ENCODE data around the gene PSMC3.
A peak's percentile ranks its signal among the peaks of the same experiment; 100 is the strongest.

Gene PSMC3

DNA sequence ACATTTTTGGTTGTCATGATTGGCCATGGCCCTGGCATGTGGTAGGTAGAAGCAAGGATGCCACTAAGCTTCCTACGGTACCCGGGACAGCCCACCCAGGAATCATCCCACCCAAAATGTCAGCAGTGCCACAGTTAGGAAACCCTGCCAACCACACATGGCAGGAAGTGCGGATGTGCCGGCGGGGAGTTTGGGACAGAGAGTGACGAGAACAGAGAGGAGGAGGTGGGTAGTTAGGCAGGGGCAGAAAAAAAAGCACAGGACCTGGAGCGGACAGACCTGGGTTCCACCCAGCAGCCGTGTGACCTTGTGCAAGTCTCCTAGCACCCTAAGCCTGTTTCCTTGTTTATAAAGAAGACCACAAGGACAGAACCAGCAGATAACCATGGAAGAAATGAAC is 51.2 kb downstream of the PSMC3 start:
- no peak for TF ChIP-seq FOXK2 (IDR thresholded peaks at IDR 0.05)
- no peak for TF ChIP-seq ARNT (IDR thresholded peaks at IDR 0.05)
- TF ChIP-seq PKNOX1 (IDR thresholded peaks at IDR 0.05), result no peak
- no peak for TF ChIP-seq ZNF384 (IDR thresholded peaks at IDR 0.05)
- no peak for TF ChIP-seq TARDBP (IDR thresholded peaks at IDR 0.05)
- no peak for TF ChIP-seq NFRKB (IDR thresholded peaks at IDR 0.05)
- TF ChIP-seq FOXA1 (IDR thresholded peaks at IDR 0.05), result no peak
- TF ChIP-seq BHLHE40 (IDR thresholded peaks at IDR 0.05; ENCODE audit: borderline replicate concordance), result no peak
- TF ChIP-seq LEF1 (IDR thresholded peaks at IDR 0.05; ENCODE audit: borderline replicate concordance), result no peak
- no peak for TF ChIP-seq FOXM1 (IDR thresholded peaks at IDR 0.05; ENCODE audit: borderline replicate concordance)
- TF ChIP-seq ELF4 (IDR thresholded peaks at IDR 0.05), result no peak
- POLR2A ChIA-PET, result interaction anchor here (0.9 to 1.5 kb wide), 3 partner anchors 20 to 33 kb away, joined by 3 to 15 read pairs (median 3); partner anchors contain the start of gene SLC39A13

DNA sequence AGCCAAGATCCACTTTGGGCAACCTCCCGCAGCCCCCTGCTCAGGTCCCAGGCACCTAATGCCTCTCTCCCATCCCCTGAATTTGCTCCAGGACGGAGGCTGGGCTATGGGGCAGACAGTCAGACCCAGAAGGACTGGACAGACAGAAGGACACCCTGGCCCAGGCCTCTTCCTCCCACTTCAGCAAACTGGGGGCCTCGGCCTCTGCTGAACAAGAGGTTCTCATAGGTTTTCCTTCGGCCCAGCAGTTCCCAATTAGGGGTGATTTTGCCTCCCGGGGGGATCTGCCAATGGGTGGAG is 51.6 kb downstream of the PSMC3 start:
- CTCF ChIA-PET, result interaction anchor here (0.6 to 1.8 kb wide), 19 partner anchors 9 to 478 kb away, joined by 3 to 13 read pairs (median 4); partner anchors contain the start of gene PSMC3
- POLR2A ChIA-PET, result interaction anchor here (0.7 to 1.5 kb wide), 4 partner anchors 20 to 52 kb away, joined by 3 to 15 read pairs (median 3); partner anchors contain the start of genes PSMC3 and SLC39A13
- no peak for DNase-seq (ENCODE audit: extremely low spot score)
- TF ChIP-seq TARDBP (IDR thresholded peaks at IDR 0.05) (no peak), FOXM1 (IDR thresholded peaks at IDR 0.05; ENCODE audit: borderline replicate concordance) (no peak), SP1 (IDR thresholded peaks at IDR 0.05) (no peak), FOXK2 (IDR thresholded peaks at IDR 0.05) (no peak), ARNT (IDR thresholded peaks at IDR 0.05) (no peak)

More for the DNA sequence above, 51.2 kb downstream of the PSMC3 start:
- DNase-seq (ENCODE audit: extremely low spot score), result no peak
- CTCF ChIA-PET, result interaction anchor here (0.8 to 1.7 kb wide), 7 partner anchors 13 to 478 kb away, joined by 3 to 13 read pairs (median 4); no protein-coding TSS in a partner anchor

DNA sequence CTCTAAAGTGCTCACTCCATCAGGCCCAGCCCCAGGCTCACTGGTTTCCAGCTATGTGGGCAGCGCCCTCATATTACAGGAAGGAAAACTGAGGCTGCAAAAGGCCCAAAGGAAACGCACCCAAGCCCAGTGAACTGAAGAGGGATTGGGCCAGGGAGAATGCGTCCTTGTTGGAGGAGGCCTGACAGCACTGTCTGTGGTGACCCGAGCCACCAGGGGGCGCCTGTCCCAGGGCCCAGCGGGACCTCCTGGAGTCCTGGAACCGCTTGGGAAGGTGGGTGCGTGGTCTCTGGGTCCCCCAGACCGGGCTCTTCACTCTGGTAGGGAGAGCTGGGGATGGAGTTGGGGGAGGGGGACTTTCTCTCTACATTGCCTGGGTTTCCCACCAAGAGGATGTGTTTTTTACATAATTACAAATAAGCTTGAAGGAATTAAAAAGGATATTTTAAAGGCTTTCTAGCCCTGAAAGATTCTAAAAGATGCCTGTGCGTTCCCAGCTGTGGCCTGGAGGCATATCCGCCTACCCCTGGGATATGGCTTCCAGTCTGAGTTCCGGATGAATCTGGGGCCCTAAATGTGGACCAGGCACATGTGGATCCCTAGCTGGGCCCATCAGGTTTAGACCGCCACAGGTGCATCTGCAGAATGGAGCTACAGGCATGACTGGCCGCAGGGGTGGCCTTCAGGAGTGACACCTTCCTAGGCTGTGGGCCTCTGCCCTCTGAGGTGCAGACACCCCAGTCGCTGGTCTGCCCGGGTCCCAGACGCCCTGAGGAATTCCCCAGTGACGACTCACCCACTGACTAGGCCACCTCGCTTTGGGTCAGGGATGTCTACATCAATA is 52.1 kb downstream of the PSMC3 start:
- peak; percentile 92 for DNase-seq (ENCODE audit: extremely low spot score)
- ChIA-PET POLR2A (interaction anchor here (0.7 to 1.5 kb wide), 4 partner anchors 19 to 53 kb away, joined by 3 to 15 read pairs (median 3); partner anchors contain the start of genes PSMC3 and SLC39A13), CTCF (interaction anchor here (0.6 to 1.8 kb wide), 19 partner anchors 9 to 479 kb away, joined by 3 to 13 read pairs (median 4); partner anchors contain the start of gene PSMC3)
- TF ChIP-seq FOXM1 (IDR thresholded peaks at IDR 0.05; ENCODE audit: borderline replicate concordance) (no peak), PKNOX1 (IDR thresholded peaks at IDR 0.05) (no peak)

- POLR2A ChIA-PET, result no interaction called here
- DNase-seq (ENCODE audit: extremely low spot score), result no peak
- no peak for TF ChIP-seq L3MBTL2 (conservative IDR thresholded peaks at IDR 0.05)
- TF ChIP-seq SUZ12 (IDR thresholded peaks at IDR 0.05), result no peak
- TF ChIP-seq PKNOX1 (IDR thresholded peaks at IDR 0.05), result no peak
- no peak for TF ChIP-seq SP1 (IDR thresholded peaks at IDR 0.05)
- no peak for TF ChIP-seq FOXK2 (IDR thresholded peaks at IDR 0.05)
- no peak for TF ChIP-seq TARDBP (IDR thresholded peaks at IDR 0.05)
- TF ChIP-seq HDGF (IDR thresholded peaks at IDR 0.05; ENCODE audit: borderline replicate concordance), result no peak
- TF ChIP-seq FOXM1 (IDR thresholded peaks at IDR 0.05; ENCODE audit: borderline replicate concordance), result no peak
- TF ChIP-seq BHLHE40 (IDR thresholded peaks at IDR 0.05; ENCODE audit: borderline replicate concordance), result no peak
- no peak for TF ChIP-seq NFRKB (IDR thresholded peaks at IDR 0.05)
- TF ChIP-seq ZNF384 (IDR thresholded peaks at IDR 0.05), result no peak
- no peak for TF ChIP-seq LEF1 (IDR thresholded peaks at IDR 0.05; ENCODE audit: borderline replicate concordance)
- no peak for TF ChIP-seq FOXA1 (IDR thresholded peaks at IDR 0.05)
- TF ChIP-seq CTBP1 (IDR thresholded peaks at IDR 0.05; ENCODE audit: borderline replicate concordance), result no peak
- TF ChIP-seq ELF4 (IDR thresholded peaks at IDR 0.05), result no peak
- no peak for TF ChIP-seq ARNT (IDR thresholded peaks at IDR 0.05)
- CTCF ChIA-PET, result interaction anchor here (0.6 kb wide), 1 partner anchor 10 kb away, joined by 3 read pairs; no protein-coding TSS in a partner anchor
Measured at GRCh38 chr11:47372422-47372821, 53.8 kb downstream of the PSMC3 start.

- TF ChIP-seq FOXM1 (IDR thresholded peaks at IDR 0.05; ENCODE audit: borderline replicate concordance) (no peak), NFRKB (IDR thresholded peaks at IDR 0.05) (no peak), TARDBP (IDR thresholded peaks at IDR 0.05) (no peak), L3MBTL2 (conservative IDR thresholded peaks at IDR 0.05) (no peak), ZNF384 (IDR thresholded peaks at IDR 0.05) (no peak), FOXK2 (IDR thresholded peaks at IDR 0.05) (no peak), ARNT (IDR thresholded peaks at IDR 0.05) (no peak), LEF1 (IDR thresholded peaks at IDR 0.05; ENCODE audit: borderline replicate concordance) (no peak), PKNOX1 (IDR thresholded peaks at IDR 0.05) (no peak), CTBP1 (IDR thresholded peaks at IDR 0.05; ENCODE audit: borderline replicate concordance) (no peak), ELF4 (IDR thresholded peaks at IDR 0.05) (no peak), SUZ12 (IDR thresholded peaks at IDR 0.05) (no peak), FOXA1 (IDR thresholded peaks at IDR 0.05) (no peak), SP1 (IDR thresholded peaks at IDR 0.05) (no peak), BHLHE40 (IDR thresholded peaks at IDR 0.05; ENCODE audit: borderline replicate concordance) (no peak), HDGF (IDR thresholded peaks at IDR 0.05; ENCODE audit: borderline replicate concordance) (no peak)
- ChIA-PET CTCF (interaction anchor here (1.4 kb wide), 1 partner anchor 15 kb away, joined by 5 read pairs; no protein-coding TSS in a partner anchor), POLR2A (no interaction called here)
- no peak for DNase-seq (ENCODE audit: extremely low spot score)
Measured at GRCh38 chr11:47369676-47370075, 56.6 kb downstream of the PSMC3 start.
